HUES6 (cell line): ENCODE measurements around the gene CFL2.
A peak's percentile ranks its signal among the peaks of the same experiment; 100 is the strongest.

Experiments
- H3K27ac ChIP-seq: 2 replicates; pipeline ENCODE4 v1.7.0; 2013; ENCODE audit warnings: low read depth, mild to moderate bottlenecking, low read length, inconsistent platforms
- H3K27me3 ChIP-seq: 2 replicates; pipeline ENCODE4 v1.6.1; 2013; ENCODE audit warnings: low read length; ENCODE audit not compliant: control insufficient read depth, insufficient read depth
- H3K36me3 ChIP-seq: 2 replicates; pipeline ENCODE4 v1.6.1; 2013; ENCODE audit warnings: low read length; ENCODE audit not compliant: control insufficient read depth, insufficient read depth
- H3K4me1 ChIP-seq: 2 replicates; pipeline ENCODE4 v1.6.1; 2013; ENCODE audit warnings: low read length; ENCODE audit not compliant: control insufficient read depth, insufficient read depth
- H3K4me3 ChIP-seq: 2 replicates; pipeline ENCODE4 v1.5.1; 2013; ENCODE audit warnings: low read depth, low read length
- H3K9ac ChIP-seq: one replicate; pipeline ENCODE4 v1.6.1; 2013; ENCODE audit warnings: mild to moderate bottlenecking, low read length
- H3K9me3 ChIP-seq: 2 replicates; pipeline ENCODE4 v1.6.1; 2013; ENCODE audit warnings: low read depth, low read length; ENCODE audit not compliant: control insufficient read depth, insufficient read depth

CFL2 gene

DNA sequence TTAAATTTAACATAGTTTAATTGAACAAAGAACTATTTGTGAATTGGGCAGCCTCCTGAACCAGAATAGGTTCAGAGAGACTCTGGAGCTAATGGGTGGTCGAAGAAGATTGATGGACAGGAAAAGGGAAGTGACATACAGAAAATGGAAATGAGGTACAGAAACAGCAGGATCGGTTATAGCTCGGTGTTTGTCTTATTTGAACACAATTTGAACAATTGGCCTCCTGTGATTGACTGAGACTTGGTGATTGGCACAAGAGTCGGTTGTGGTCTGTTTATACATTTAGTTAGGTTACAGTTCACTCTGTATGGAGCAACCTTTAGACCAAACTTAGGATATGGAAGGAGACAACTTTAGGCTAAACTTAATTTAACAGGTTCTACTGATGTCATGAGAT is 18.4 kb upstream of the CFL2 start:
- Histone ChIP-seq H3K4me1 (no peaks in the 10 kb centered on the region), H3K9me3 (no peaks in the 10 kb centered on the region), H3K27ac (no peak overlapping the region), H3K27me3 (no peaks in the 10 kb centered on the region), H3K4me3 (no peak overlapping the region), H3K36me3 (no peaks in the 10 kb centered on the region), H3K9ac (no peak overlapping the region)

DNA sequence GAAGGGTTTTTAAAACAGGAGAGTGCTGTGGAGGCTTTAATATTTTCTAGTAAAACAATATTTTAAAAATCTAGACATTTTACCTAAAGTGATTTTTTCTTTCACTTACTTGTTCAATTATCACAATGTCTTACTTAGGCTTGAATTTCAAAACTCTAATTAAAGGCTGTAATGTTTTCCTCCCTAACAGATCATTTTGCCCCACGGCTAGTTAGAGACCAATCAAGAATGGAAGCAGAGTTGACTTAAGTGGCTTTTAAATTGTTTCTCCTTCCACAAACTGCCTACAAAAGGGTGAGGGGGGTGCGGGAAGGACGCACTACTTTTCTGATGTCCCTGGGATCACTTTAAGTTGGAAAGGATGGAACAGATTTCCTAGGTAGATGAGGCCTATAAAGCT is 9.5 kb upstream of the CFL2 start:
- H3K27ac ChIP-seq = no peak overlapping the region
- H3K9me3 ChIP-seq = no peaks in the 10 kb centered on the region
- H3K9ac ChIP-seq = no peak overlapping the region
- H3K27me3 ChIP-seq = no peaks in the 10 kb centered on the region
- H3K4me3 ChIP-seq = no peak overlapping the region
- no peaks in the 10 kb centered on the region for H3K36me3 ChIP-seq
- H3K4me1 ChIP-seq = peaks cover 7% of the 10 kb centered on the region

DNA sequence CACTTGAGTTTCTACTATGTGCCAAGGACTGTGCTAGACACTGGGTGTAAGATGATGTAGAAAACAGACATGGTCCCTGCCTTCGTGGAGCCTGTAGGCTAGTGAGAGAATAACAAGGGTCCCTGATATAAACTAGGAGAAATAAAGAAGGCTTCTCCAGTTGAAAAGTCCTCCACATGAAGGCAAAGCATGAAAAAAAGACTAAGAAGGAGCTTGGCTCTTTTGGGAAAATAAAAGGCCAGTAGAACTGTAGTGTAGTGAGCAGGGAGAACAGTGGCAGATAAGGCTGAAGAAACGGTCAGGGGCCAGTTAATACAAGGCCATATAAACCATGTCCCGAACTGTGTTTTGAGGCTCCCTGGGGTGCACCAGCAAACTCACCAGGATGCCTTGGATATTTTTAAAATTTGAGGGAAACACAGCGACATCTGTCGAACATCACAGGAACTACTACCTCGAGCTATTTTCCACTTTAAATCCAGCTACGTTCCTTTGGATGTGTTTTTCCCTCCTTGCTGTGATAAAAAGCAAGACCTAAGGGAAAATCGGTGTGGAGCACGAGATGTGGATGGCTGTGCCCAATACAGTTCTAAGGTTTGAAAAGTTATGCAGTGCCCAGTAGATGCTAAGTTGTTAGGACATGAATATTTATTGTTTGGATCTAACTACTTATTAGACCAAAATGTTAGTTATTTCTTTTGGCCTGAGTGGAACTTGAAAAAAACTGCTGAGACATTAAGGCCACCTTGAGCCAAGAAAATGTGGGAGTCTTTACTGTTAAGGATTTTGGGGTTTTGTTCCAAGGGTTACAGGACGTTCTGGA is 8.5 kb upstream of the CFL2 start:
- Histone ChIP-seq H3K9ac (no peak overlapping the region), H3K4me1 (peaks cover 7% of the 10 kb centered on the region), H3K36me3 (no peaks in the 10 kb centered on the region), H3K27ac (no peak overlapping the region), H3K4me3 (no peak overlapping the region), H3K9me3 (no peaks in the 10 kb centered on the region), H3K27me3 (no peaks in the 10 kb centered on the region)

DNA sequence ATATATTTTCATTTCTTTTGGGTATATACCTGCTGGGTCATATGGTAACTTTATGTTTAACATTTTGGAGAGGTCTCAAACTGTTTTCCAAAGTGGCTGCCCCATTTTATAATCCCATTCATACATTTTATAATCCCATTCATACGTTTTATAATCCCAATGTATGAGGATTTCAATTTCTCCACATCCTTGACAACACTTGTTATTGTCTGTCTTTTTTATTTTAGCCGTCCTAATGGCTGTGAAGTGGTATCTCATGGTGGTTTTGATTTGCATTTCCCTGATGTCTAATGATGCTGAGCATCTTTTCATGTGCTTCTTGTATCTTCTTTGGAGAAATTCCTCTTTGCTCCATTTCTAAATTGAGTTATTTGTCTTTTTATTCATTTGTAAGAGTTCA is 6.7 kb upstream of the CFL2 start:
- H3K36me3 ChIP-seq = no peaks in the 10 kb centered on the region
- H3K4me1 ChIP-seq = peaks cover 7% of the 10 kb centered on the region
- no peak overlapping the region for H3K27ac ChIP-seq
- no peaks in the 10 kb centered on the region for H3K9me3 ChIP-seq
- H3K9ac ChIP-seq = no peak overlapping the region
- no peaks in the 10 kb centered on the region for H3K27me3 ChIP-seq
- no peak overlapping the region for H3K4me3 ChIP-seq

DNA sequence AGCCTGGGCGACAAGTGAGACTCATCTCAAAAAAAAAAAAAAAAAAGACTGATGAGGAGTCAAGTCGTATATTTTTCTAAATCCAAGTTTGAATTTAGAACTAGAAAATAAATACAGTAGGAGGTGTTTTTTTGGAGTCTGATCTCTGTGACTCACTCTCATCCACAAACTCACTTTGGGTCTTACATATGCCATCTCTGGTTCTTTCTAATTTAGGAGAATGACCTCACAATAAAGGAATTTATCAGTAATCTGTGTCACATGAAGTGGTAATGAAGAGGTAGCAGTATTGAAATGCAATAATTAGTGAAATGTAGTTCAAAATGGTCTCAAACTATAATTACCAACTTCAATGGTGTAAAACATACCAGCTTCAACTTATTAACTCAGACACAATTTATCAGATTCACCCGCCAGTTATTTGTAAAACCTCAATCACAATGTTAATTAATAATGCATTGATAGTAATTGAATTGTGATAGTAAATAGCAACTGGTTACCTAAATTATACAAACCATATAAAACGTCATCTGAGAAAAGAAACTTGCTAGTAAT is 4.4 kb upstream of the CFL2 start:
- H3K4me1 ChIP-seq = peaks cover 7% of the 10 kb centered on the region
- no peak overlapping the region for H3K27ac ChIP-seq
- H3K9ac ChIP-seq = no peak overlapping the region
- H3K4me3 ChIP-seq = no peak overlapping the region
- H3K27me3 ChIP-seq = peaks cover 9% of the 10 kb centered on the region
- H3K36me3 ChIP-seq = no peaks in the 10 kb centered on the region
- H3K9me3 ChIP-seq = no peaks in the 10 kb centered on the region

DNA sequence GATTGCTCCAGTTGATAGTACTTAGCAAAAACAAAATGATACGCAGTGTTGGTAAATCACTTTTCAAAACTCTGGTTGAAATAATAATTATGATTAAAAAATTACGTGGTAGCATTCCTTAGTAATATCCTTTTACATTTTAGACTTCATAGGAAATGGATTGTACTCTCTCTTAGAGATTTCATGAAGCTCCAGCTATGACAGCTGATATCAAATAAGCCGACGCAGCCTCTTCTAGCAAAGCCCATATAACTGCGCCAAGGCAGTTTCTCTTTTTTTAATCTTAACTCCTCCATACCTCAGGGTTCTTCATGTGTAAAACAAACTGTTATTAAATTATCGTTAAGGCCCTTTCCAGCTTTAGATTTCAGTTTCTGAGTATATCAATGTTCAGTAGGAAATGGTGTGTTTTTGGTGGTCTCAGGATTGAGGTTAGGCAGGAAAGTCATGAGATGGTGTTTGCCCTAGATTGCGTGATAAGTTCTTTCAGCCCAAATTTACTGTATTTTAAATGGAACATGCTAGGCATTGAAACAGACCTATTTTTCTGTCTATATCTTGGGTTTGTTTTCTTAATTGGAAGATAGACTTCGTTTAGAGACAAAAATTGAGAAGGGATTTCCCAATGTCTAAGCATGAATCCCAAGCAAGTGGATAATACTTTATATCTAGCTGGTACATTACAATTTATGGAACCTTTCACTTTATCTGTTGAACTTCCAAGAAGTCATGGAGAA is 902 bp upstream of the CFL2 start:
- peak overlapping the region; percentile 93 for H3K9ac ChIP-seq

DNA sequence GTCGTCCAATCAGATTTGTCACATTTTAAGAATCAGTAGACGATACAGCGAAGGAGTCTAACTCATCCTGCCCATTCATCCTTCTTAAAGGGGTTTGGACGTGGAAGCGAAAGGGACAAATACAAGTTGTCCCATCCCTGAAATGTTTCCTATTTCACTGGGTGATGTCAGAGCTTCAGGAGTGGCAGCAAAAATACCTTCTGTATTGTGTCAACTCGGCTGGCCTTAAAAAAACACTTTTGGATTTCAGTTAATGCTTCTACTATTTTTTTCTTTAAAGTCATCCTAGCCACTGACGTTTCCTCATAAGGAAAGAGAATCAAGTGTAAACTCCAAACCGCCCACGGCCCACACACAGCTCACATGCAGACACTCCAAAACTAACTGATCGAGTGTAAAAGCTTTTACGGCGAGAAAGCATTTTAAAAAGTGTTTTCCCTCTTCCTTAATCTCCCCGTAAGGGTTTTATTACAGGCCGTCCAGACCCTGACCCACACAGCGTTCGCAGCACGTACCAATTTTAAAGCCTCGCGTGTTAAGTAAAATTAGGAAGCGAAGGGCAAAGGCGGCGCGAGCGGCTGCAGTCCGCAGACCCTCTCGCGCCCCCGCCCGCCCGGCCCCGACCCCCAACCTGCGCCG is 593 bp downstream of the CFL2 start:
- peaks cover 5% of the 10 kb centered on the region; the same call in 1 of the 2 replicates for H3K4me1 ChIP-seq
- peaks cover 16% of the 10 kb centered on the region for H3K36me3 ChIP-seq
- no peaks in the 10 kb centered on the region for H3K9me3 ChIP-seq
- H3K9ac ChIP-seq = peak overlapping the region; percentile 93
- H3K27me3 ChIP-seq = peaks cover 9% of the 10 kb centered on the region
- peak overlapping the region; percentile 93; the same call in 1 of the 2 replicates for H3K27ac ChIP-seq
- peak overlapping the region; percentile 97 for H3K4me3 ChIP-seq

More for the DNA sequence above, 902 bp upstream of the CFL2 start:
- Histone ChIP-seq H3K9me3 (no peaks in the 10 kb centered on the region), H3K4me1 (peaks cover 5% of the 10 kb centered on the region; the same call in 1 of the 2 replicates), H3K27me3 (peaks cover 9% of the 10 kb centered on the region), H3K36me3 (peaks cover 16% of the 10 kb centered on the region), H3K27ac (no peak overlapping the region), H3K4me3 (peak overlapping the region; percentile 97)

DNA sequence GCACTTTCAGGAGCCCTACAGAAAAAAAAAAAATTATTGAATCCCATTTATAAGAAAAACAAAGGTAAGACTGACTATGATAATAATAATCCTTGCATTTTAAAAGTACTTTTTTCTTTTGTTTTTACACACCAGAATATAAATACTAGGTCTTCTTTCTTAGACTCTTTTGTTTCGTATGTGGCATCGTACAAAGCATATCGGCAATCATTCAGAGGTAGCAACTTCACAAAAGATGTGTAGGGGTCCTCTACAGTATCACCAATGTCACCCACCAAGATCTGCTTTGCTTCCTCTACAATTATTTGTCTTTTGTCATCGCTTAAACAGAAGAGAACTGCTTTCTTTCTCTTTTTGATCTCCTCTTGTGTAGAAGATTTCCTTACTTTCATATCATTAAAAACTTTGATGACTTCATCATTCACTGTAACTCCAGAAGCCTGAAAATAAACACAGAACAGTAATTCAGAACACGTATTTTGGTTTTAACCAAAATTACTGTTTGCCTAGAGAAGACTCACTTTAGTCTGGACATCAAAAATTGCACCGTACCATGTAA is 1.2 kb downstream of the CFL2 start:
- Histone ChIP-seq H3K9ac (peak overlapping the region; percentile 93), H3K4me1 (peaks cover 5% of the 10 kb centered on the region; the same call in 1 of the 2 replicates), H3K36me3 (peaks cover 16% of the 10 kb centered on the region), H3K27me3 (peaks cover 9% of the 10 kb centered on the region), H3K4me3 (peak overlapping the region; percentile 97), H3K27ac (no peak overlapping the region), H3K9me3 (no peaks in the 10 kb centered on the region)

DNA sequence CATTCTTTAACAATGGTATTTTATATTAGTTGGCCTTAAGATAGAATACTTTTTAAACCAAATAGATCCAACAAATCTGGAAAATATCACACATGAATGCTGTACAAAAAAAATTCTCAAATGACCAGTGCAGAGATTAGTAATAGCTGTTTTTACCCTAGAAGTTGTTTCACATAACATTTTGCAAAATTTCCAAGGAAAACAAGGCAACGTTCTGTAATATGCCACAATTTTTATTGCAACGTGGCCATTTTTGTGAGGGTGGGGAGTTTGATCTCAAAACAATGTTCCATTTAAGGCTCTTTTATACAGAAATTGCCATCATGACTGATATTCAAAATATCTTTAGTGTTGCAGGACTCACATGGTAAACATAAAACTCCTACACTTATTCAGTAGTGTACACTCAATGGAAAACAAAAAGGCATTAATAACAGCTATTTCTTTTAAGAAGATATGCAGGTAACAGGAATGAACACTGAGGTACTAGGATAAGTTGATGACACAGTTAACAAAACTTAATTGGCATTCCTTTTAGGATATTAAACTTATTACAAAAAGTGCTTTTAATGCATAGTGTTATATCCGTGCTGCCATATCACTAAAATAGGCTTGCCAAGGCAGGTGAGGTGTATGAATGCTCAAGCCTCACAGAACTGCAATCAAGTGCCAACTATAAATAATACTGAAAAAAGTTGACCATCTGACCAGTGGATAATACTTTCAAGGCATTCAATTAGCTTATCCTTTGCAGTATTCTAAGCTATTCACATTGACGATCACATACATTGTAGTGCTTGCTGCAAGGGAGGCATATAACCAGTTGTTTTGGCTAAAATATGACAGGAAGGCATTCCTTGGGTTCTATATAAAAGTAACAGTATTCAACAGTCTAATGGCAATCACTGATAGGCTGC is 2.3 kb downstream of the CFL2 start:
- Histone ChIP-seq H3K36me3 (peaks cover 16% of the 10 kb centered on the region), H3K27me3 (peaks cover 9% of the 10 kb centered on the region), H3K9me3 (no peaks in the 10 kb centered on the region), H3K27ac (no peak overlapping the region), H3K4me3 (no peak overlapping the region), H3K9ac (no peak overlapping the region), H3K4me1 (peaks cover 5% of the 10 kb centered on the region; the same call in 1 of the 2 replicates)

DNA sequence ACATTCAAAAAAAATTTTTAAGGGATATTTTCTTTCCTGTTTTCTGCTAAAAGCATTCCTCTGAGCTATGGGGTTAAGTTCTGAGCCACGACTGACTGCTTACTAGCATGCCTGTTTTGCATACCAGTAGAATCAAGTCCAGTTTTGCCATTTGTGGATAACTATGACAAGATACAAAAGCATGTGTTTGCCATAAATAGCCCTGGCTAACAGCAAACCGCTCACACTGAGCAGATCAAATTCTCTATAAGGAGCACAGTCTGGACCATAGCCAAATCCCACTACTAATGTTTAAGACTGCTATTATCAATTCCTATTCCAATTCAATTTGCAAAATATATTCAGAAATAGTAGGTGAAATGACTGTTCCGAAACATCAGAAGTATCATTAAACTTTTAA is 3.2 kb downstream of the CFL2 start:
- H3K4me3 ChIP-seq = no peak overlapping the region
- H3K9ac ChIP-seq = no peak overlapping the region

More for the DNA sequence above, 3.2 kb downstream of the CFL2 start:
- Histone ChIP-seq H3K9me3 (no peaks in the 10 kb centered on the region), H3K36me3 (peaks cover 16% of the 10 kb centered on the region), H3K27ac (no peak overlapping the region), H3K27me3 (peaks cover 9% of the 10 kb centered on the region), H3K4me1 (peaks cover 5% of the 10 kb centered on the region; the same call in 1 of the 2 replicates)
